ENCODE measurements around the gene SGSM1.

SGSM1 gene

DNA sequence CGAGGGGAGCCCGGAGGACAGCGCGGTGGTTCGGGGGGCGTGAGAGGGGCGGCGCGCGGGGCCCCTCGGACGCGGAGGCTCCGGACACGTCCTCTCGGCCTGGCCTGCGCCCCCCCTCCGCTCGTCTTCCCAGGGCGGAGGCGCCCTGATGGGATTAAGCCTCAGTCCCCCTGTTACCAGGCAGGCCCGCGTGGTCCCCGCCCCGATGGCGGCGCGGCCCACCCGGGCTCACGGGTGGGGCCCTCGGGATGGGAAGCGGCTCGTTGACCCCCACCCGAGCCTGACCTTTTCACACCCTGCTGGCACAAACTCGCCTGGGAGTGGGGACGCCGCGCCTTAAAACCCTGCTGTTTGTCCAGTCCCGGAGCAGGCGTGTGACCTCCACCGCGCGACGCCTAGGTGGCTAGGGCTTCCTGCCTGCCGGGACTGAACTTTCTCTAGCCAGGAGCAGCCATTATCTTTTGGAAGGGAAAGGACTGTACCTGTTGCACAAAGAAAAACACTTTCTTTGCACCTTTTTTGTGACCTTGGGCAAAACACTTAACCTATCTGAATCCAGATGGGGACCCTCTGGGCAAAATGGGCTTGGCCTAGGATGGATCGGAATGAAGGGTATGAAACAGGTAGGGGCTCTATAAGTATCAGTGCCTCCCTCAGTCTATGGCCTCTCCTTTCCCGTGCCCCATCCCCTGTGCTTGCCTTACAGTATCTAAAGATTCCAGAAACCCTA is 147.5 kb downstream of the SGSM1 start:
- DNase-seq, result no peak

DNA sequence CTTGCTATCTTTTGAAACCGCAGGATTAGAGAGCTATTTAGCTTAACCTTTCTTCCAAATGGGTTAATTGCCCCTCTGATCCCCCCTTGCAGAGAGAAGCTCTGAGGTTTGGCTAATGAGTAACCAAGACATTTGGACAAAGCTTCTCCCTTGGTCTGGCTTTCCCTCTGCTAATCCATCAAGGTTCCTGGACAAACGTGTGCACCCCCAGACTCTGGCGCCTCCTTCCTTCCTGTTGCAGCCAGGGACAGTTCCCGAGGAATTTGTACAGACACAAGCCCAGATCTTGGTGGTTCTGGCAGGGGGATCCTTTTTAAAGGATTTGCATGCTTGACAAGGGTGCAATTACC is 148.1 kb downstream of the SGSM1 start:
- no peak for DNase-seq

DNA sequence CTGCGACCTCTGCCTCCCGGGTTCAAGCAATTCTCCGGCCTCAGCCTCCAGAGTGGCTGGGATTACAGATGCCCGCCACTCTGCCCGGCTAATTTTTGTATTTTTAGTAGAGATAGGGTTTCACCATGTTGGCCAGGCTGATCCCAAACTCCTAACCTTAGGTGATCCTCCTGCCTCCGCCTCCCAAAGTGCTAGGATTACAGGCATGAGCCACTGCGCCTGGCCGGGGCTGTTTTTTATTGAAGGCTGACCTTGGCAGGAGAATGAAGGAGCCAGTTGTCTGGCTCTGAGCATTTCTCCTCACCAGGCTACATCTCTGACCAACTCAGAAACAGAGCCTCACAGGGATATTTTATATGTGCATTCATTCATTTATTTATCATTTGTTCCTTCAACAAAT is 148.8 kb downstream of the SGSM1 start:
- DNase-seq, result no peak

DNA sequence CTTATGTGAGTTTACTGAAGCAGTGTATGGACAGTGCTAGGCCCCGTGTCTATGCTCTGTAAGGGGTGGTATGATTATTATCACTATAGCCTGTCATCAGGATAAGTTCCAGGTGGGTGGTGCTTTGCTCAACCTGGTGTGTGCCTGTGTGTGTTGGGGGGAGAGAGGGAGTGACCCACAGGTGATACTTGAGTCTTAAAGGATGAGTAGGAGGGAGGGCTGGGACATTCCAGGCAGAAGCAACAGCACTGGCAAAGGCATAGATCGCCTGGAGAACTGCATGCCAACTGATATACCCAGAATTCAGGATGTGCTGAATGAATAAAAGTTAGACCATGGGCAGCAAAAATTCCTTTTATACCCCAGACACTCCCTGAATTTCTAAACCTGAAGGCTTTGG is 151.0 kb downstream of the SGSM1 start:
- DNase-seq, result no peak

DNA sequence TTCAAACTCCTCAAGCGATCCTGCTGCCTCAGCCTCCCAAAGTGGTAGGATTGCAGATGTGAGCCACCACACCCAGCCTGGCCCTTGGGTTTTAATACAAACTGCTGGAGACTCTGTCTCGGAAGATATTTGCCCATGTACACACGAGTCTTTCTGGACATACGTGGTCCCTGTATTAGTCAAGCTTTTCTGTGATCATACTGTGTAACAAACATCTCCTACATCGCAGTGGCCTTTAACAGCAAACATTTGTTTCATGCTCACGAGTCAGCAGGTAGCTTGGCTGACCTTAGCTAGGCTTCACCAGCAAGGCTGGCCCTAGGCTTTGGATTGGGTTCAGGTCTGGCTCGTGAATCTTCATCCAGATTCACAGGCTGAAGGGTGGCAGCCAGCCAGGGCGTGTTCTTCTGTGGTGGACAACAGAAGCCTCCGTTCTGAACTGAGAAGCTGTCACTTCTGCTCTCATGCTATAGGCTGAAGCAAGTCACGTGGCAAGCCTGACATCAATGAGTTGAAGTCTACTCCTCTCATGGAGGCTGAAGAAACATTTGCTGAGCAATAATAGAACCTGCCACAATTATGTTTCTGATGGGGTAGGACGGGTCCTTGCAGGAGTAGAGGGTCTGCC is 155.3 kb downstream of the SGSM1 start:
- DNase-seq, result no peak

DNA sequence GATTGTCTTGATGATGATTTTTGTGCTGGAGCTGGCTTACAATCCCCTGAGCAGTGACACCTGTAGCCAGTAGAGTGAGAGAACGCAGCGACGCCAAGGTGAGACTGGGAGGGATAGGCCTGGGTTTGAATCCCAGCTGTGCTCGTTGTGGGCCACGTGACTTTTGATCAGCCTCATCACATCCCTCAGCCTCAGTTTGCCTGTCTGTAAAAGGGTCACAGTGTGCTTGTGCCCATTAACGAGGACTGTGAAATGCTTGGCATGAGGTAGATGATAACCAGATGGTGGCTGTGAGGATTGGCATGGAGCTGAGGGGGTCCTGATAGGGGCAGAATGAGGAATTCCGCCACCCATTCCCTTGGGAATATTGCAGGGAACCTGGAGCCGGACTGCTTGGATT is 156.1 kb downstream of the SGSM1 start:
- DNase-seq, result no peak

DNA sequence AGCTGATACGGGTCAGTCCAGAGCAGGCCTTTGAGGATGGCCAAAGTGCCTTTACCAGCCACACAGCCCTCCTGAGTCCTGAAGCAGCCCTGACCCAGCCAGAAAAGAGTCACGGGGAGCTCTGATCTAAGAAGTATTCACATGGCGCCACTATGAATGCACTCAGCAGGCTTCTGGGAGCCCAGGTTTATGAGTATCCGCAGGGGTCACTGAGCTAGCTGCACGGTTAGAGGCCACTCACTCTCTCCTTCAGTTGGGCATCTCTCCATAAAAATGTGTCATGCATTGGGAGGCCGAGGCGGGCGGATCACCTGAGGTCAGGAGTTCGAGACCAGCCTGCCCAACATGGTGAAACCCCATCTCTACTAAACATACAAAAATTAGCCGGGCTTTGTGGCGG is 156.8 kb downstream of the SGSM1 start:
- DNase-seq, result no peak

DNA sequence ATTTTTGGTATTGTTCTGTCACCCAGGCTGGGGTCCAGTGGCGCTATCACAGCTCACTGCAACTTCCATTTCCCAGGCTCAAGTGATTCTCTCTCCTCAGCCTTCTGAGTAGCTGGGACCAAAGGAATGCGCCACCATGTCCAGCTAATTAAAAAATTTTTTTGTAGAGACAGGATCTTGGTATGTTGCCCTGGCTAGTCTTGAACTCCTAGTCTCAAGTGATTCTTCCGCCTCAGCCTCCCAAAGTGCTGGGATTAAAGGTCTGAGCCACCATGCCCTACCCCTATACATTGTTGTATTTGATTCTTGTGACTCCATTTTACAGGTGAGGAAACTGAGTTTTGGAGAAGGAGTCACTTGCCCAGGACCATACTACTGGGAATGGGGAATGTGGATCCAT is 158.4 kb downstream of the SGSM1 start:
- DNase-seq, result no peak

DNA sequence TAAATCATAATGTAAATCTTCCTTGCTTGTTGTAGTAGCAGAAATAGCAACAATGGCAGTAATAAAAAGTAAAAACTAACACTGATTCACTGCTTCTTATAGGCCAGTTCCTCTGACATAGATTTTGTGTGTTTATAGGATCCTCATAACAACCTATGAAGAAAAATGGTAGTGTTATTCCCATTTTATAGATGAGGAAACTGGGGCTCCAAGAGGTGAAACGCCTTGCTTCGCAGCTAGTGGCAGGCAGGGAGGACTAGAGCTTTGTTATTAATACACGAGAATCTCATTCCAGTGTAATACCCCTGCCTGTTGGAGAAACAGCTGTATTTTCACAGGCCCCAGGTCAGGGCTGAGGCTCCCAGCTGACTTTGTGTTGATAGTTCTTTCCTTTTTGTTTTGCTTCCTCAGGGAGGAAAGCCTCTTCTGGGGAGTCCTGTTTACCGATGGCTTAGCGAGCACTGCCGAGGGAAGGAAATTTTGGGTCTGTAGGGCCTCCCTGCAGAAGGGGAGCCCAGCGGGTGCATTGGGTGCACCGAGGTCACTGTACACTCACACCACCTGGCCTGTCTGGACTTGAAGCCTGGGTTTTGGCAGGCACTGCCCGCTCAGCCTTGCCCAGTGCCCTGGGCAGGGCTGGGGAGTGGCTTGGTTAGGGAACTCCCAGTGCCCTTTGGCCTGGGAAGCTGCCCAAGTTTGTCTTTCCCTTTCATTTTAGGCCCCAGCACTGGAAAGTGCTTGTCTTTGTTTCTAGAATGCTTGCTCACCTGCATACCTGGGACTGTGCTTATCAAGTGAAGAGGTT is 160.0 kb downstream of the SGSM1 start:
- no peak for DNase-seq

DNA sequence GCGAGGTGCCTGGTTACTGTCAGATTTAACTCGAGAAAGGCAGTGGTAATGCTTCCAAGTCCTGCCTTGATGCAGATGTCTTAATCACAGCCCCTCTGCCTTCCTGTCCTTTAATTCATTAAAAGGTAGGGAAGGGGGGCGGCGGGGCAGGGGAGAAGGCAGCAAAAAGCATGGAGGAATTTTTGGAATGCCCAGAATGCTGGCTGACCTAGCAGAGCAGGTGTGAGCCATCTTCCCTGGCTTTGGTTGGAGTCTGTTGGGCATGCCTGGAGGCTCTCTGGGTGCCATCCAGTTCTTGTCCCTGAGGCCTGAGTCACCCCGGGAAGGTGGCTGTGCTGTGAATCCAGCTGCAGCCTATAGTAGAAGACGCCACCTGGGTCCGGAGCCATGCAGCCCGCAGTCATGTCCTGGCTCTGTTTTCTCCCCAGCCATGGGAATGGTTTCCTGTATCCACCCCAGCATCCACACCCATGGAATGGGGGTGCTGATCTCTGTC is 162.1 kb downstream of the SGSM1 start:
- DNase-seq, result no peak

DNA sequence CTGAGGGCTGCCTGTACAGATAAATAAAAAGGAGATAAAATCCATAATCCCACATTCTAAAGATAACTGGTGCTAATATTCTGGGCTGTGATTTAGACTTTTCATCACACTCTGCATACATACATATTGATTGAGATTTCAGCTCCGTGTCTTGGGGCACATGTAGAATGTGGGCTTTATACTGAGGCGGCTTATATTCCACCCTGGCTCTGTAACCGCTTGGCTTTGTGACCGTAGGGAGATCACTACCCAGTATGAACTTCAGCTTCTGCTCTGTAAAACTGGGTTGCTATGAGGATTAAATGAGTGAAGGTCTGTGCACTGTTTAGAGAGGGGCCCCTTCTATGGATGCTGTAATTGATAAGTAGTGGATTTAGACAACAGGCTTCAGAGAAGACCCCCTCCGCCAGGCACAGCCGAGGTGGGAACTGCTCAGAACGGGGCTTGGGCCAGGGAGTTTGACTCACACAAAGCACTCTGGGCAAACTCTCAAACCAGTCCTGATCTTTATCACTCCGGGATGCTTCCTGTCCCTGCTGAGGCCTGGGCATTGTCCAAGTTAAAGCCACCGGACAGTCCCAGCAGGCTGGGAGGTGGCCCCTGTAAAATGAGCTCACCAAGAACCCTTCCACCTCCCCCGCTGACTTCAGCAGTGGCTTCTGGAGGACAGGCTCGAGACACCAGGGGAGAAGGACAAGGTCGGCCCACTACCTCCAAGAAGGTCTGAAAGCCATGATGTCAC is 163.7 kb downstream of the SGSM1 start:
- DNase-seq, result no peak

DNA sequence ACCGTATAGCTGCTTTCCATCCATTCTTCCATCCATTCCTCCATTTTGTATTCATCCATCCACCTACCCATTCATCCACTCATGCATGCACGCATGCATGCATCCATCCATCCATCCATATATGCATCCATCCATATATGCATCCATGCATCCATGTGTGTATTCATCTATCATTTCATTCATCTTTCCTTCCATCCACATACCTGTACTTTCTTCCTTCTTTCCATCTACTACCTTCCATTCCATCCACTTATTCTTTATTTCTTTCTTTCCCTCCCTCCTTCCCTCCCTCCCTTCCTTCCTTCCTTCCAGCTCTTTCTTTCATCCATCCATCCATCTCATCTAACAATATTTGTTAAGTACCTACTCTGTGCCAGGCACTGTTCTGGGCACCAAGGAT is 166.4 kb downstream of the SGSM1 start:
- DNase-seq, result no peak

DNA sequence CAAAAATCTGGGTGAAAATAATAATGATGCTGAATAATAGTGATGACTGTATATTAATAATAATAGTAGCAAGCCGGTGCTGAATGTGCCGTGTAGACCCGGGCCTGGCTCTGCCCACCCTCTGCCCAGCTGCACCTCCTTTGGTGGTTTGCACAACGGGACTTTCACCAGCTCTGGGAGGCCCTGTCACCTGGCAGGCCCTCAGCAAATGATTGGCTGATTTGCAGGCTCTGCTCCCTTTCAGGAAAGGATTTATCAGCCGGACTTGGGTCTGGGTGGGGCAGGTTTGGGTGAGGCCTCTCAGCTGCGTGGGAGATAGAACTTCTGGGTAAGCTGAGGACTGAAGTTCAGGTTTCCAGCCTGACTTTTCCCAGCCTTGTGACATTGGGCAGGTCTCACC is 167.9 kb downstream of the SGSM1 start:
- no peak for DNase-seq

DNA sequence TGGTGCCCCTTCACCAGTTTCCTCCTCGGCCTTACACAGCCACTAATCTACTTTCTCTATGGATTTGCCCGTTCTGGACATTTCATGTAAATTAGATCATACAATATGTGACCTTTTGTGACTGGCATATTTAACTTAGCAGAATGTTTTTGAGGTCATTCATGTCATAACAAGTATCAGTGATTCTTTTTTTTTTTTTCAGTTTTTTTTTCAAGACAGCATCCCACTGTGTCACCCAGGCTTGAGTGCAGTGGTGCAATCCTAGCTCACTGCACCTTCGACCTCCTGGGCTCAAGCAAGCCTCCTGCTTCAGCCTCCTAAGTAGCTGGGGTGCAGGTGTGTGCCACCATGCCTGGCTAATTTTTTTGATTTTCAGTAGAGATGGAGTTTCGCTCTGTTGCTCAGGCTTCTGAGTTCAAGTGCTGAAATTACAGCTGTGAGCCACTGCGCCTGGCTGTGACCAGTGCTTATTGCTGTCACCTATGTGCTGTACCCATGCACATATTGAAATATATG is 169.2 kb downstream of the SGSM1 start:
- no peak for DNase-seq

DNA sequence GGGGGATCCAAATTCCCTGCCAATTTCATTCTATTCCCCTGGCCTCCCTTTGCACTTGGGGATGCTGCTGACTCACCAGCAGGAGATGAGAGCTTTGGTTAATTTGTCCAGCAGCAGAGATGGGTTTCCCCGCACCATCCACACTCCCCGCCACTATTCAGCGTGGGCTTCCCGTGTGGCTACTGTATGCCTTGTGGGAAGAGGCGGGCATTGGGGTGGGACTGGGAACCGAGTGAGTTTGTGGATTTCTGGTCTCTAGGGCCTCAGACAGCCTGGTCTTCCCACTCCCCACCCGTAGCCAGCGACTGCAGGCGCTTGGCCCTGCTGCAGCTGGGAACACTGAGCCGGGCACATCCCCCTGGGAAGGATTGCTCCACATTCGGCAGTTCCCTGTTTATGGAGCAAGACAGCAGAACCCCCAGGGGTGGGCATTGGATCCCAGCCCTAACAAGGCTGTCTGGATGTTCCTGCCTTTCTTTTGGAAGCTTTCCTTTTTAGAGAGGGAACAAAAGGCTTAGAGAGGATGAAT is 169.9 kb downstream of the SGSM1 start:
- no peak for DNase-seq

DNA sequence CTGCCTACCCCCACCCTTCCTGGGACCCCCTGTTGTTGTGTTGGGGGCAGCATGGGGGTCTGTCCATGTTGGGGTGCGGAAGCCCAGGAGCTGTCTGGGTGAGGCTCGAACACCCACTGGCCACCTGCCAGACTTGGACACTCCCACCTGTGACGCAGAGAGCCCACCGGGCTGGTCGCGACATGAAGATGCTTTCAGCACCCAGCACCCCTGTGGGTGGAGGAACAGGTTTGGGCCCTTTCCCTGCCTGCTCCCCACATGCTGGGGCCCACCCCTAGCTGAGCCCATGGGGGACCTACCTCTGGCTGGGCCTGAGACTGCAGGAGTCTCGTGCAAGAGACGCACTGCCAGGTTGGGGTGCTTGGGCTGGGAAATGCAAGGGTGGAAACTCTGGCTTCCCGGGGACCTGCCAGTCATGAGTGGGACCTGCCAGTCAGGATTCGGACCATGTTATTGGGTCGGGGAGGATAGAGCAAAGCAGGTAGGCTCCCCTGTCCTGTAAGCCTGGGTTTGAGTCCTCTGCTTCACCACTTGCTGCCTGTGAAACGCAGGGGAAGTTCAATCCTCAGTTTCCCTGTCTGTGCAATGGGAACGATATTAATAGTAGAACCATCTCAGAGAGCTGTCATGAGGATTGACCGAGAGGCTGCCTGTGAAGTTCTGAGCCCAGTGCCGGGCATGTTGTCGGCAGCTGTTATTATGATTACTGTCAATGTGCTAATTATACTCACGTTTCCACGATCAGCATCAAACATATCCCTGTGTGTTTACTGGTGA is 170.6 kb downstream of the SGSM1 start:
- no peak for DNase-seq
